HG03575 (cell line): ENCODE data around the gene CHST3.

ENCODE experiments used
- ATAC-seq: cut with Tn5 transposase; IDR thresholded peaks from one replicate; pipeline ENCODE4 v1.9.1; 2021; ENCODE audit not compliant: unreplicated experiment, insufficient number of reproducible peaks, low FRiP score; ENCODE audit errors: extremely low read depth

CHST3 gene

GRCh38 chr10:72006026-72006425 is 41.8 kb downstream of the CHST3 start:
- no peak for ATAC-seq

DNA sequence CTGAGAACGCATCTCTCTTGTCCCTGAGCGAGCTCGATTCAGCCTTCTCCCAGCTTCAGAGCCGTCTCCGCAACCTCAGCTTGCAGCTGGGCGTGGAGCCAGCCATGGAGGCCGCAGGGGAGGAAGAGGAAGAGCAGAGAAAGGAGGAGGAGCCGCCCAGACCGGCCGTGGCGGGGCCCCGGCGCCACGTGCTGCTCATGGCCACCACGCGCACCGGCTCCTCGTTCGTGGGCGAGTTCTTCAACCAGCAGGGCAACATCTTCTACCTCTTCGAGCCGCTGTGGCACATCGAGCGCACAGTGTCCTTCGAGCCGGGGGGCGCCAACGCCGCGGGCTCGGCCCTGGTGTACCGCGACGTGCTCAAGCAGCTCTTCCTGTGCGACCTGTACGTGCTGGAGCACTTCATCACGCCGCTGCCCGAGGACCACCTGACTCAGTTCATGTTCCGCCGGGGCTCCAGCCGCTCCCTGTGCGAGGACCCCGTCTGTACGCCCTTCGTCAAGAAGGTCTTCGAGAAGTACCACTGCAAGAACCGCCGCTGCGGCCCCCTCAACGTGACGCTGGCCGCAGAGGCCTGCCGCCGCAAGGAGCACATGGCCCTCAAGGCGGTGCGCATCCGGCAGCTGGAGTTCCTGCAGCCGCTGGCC is 43.2 kb downstream of the CHST3 start:
- no peak for ATAC-seq

DNA sequence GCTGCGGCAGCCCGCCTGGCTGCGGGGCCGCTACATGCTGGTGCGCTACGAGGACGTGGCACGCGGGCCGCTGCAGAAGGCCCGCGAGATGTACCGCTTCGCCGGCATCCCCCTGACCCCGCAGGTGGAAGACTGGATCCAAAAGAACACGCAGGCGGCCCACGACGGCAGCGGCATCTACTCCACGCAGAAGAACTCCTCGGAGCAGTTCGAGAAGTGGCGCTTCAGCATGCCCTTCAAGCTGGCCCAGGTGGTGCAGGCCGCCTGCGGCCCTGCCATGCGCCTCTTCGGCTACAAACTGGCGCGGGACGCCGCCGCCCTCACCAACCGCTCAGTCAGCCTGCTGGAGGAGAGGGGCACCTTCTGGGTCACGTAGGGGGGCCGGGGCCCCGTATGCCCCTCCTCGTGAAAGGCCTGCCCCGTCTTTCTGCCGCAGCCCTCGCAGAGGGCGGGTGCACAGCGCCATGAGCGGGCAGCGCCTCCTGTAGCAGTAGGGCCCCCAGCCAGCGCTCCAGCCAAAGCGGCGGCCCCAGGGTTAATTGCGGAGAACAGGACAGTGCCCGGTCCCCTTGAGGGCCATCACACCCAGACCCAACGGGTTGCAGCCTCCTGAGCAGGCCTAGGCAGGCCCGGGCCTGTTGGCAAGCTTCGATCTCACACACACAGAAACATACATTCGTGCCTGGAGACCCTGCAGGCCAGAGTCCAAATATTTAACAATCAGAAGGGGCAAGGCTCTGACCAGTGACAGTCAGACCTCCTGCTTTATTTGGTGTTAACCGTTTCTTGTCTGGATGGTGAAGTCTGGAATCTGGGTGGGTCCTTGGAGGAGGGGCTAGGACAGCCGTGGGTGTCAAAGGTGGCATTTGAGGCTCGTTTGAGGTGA is 44.1 kb downstream of the CHST3 start:
- ATAC-seq: no peak

GRCh38 chr10:72009051-72009424 is 44.8 kb downstream of the CHST3 start:
- no peak for ATAC-seq

DNA sequence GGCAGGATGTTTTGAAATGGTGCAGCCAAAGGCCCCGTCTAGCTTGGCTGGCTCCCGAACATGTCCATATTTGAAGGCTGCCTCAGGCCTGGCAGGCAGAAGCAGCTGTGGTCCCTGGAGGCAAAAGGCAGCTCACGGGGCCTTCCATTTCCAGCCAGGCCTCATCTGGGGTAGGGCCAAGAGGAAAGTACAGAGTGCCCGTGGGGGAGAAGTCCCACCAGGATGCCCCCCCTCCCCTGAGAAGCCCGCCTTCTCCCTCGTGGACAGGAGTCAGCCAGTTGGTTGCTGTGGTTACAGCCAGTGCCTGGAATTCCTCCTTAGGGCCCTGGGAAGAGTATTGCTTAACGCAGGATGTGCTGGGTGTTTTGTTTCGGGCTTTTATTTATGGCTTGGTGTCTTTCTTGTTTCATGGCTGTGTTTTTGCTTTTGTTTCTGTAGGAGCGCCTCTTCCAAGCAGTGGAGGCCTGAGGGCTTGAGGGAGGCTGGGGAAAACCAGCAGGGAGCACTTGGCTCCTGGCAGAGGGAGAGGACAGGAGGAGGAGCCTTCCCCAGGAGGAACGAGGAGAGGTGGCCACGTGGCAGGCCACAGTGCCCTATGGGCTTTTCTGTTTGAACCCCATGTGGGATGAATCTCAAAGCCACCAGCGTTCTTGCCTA is 45.4 kb downstream of the CHST3 start:
- no peak for ATAC-seq

- no peak for ATAC-seq
These were observed 46.2 kb downstream of the CHST3 start for GRCh38 chr10:72010234-72010973.

DNA sequence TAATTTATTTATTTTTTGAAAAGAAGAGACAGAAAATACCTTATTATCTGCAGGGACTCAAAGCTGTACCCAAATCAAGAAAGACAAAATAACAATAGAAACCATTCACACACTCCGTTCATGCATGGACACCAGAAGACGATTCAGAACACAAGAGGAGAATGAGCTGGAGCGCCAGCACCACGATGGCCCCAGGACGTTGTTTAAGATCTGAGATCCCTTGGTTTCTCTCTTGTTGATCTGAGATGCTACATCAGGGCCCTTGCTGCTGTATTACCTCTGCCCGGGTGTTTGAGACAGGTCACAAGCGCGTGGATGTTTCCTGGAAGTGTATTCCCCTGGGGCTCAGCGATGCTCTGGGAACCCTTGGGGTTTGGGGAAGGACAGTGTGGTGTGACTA is 46.8 kb downstream of the CHST3 start:
- ATAC-seq: no peak

DNA sequence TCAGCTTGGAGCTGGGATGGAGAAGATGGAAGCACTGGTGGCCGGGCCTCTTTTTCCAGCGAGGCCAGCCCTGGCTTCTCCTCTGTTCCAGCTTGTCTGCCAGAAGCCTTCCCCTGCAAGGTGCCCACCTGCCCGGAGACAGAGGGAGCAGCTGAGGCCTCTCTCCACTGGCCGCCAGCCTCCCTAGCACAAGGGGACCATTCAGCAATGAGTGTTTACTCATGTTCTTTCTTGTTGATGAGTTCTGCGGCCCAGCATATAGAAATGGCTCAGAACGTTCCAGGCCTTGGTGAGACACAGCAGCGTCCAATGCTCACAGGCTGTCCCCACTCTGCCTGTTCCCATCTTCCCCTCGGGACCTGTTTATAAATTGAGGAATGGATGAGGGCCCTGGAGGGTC is 47.3 kb downstream of the CHST3 start:
- no peak for ATAC-seq

DNA sequence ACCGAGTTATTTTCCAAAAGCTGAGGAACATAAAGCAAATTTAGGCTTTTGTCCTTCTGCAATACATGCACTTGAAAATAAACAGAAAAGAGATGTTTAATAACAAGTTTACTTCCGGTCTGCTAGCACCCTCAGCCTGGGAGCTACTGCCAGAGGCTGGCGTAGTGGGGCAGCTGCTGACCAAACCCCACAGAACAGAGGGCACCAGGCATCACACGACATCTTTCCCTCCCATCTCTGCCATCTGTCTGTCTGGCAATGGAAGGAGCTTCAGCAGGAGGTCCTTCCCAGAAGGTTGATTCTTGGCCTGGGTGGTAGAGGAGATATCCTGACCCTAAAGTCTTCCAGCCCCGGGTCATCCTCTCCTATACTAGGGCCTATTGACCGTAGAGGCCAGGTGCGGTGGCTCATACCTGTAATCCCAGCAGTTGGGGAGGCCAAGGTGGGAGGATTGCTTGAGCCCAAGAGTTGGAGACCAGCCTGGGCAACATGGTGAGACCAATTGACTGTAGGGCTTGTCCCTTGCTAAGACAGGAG is 47.8 kb downstream of the CHST3 start:
- ATAC-seq: no peak

- no peak for ATAC-seq
These were observed 48.6 kb downstream of the CHST3 start for GRCh38 chr10:72012796-72013195.

- no peak for ATAC-seq
These were observed 49.2 kb downstream of the CHST3 start for GRCh38 chr10:72013202-72013945.

- no peak for ATAC-seq
These were observed 50.0 kb downstream of the CHST3 start for GRCh38 chr10:72014197-72014596.

GRCh38 chr10:72014785-72015480 is 50.7 kb downstream of the CHST3 start:
- ATAC-seq: no peak

DNA sequence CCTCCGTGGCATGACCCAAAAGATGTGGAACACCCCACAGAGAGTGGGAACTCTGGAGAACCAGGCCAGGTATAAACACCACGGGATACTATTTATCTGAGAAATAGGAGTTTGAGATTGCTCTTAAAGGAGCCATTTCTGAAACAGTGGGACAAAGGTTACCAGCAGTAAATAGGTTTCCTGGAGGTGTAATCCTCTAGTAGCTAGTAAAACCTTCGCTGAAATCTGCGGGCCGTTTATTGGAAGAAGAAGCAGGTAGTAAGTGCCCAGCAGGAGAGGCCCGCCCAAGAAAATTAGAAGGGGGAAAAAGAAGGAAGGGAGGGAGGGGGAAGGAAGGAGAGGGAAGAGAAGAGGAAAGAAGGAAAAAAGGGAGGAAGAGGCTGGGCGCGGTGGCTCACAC is 51.6 kb downstream of the CHST3 start:
- ATAC-seq: no peak

GRCh38 chr10:72016608-72017300 is 52.6 kb downstream of the CHST3 start:
- no peak for ATAC-seq

GRCh38 chr10:72019085-72019876 is 55.1 kb downstream of the CHST3 start:
- ATAC-seq: no peak
